ENCODE data around the gene ZNF750. TPM values are rescaled to one million over a fixed set of nuclear protein-coding genes. Genes with fewer than 3 reads are reported as not detected.

The ZNF750 gene
- total RNA-seq, result not detected

GRCh38 chr17:82839617-82840292 lies at the start of gene ZNF750:
ZNF750 (minus strand) TSS chr17:82840022; CDS start chr17:82832454, 7,568 bp downstream.
- DNase-seq, result no peak

DNA sequence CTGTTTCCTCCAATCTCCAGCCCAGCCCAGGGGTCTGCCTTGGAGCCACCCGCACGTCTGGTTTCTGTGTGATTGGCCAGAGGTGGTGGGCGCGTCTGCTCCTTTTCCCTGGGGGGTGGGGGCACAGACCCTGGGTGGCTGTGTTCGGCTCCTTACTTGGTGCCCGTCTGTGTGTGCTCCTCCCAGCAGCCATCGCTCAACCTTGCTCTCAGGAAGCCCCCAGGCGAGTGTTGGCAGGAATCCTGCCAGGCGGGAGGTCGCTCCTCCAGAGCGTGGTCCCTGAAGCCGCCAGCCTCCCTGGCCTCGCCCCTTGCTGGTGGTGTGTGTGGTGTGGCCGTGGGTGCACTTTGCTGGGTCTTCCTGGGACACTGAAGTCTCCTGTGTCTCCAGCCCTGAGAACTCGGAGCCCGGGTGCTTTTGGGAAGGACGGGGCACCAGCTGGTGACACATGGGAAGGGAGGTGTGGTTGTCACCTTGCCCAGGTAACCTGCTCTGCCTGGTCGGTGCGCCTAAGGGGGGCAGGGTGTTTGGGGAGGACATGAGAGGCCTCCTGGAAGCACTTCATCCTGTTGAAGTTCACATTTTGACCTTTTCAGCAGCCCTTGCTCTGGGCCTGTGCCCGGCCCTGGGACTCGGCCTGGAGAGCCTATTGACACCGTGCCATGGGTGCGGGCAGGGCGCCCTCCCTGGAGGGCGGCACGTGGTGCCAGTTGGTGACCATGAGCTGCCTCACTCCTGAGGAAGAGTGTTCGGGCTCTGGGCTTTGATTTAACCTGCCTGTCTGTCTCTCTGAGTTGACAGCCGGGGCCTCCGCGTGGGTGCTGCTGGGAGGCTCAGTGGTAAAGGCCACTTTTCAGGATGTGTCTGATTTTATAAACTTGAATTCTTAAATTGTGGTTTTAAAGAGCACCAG lies 49.0 kb upstream of the ZNF750 start:
- no peak for DNase-seq

DNA sequence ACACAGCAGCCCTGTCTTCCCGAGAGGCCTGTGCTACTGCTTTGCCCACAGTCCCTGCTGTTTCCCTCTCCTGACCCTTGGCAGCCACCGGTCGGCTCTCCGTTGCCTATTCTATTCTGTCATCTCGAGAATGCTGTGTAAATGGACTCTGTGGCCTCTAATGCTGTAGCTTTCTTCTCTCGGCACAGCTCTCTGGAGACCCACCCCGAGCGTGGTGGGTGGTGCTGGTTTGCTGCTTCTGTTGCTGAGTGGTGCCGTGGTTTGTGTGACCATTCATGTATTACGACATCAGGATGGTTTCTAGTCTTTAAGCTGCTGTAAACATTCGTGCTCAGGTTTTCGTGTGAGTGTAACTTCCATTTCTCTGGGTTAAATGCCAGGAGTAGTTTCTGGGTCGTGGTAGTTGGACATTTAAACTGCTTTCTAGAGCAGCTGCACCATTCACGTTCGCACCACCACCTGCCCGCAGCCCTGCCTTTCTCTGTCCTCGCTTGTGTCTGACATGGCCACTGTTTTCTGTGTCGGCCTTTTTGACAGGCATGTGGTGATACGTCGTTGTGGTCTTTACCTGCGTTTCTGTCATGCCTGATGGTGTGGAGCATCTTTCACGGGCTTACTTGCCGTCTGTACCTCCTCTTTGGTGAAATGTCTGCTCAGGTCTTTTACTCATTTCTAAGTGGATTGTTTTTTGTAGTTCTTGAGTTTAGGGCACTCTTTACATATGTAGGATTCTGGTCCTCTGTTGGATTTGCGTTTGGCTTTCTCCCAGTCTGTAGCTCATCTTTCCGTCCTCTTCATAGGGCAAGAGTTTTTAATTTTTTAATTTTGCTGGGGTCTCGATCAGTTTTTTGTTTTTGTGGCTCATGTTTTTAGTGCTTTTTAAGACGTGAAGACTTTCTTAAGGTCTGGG lies 47.7 kb upstream of the ZNF750 start:
- DNase-seq, result no peak

GRCh38 chr17:82884970-82885353 lies 45.1 kb upstream of the ZNF750 start:
- no peak for DNase-seq

GRCh38 chr17:82884341-82884969 lies 44.6 kb upstream of the ZNF750 start:
- DNase-seq, result no peak

GRCh38 chr17:82883419-82884031 lies 43.7 kb upstream of the ZNF750 start:
- DNase-seq, result no peak

- DNase-seq, result no peak
Observed at GRCh38 chr17:82882715-82883418, 43.0 kb upstream of the ZNF750 start.

DNA sequence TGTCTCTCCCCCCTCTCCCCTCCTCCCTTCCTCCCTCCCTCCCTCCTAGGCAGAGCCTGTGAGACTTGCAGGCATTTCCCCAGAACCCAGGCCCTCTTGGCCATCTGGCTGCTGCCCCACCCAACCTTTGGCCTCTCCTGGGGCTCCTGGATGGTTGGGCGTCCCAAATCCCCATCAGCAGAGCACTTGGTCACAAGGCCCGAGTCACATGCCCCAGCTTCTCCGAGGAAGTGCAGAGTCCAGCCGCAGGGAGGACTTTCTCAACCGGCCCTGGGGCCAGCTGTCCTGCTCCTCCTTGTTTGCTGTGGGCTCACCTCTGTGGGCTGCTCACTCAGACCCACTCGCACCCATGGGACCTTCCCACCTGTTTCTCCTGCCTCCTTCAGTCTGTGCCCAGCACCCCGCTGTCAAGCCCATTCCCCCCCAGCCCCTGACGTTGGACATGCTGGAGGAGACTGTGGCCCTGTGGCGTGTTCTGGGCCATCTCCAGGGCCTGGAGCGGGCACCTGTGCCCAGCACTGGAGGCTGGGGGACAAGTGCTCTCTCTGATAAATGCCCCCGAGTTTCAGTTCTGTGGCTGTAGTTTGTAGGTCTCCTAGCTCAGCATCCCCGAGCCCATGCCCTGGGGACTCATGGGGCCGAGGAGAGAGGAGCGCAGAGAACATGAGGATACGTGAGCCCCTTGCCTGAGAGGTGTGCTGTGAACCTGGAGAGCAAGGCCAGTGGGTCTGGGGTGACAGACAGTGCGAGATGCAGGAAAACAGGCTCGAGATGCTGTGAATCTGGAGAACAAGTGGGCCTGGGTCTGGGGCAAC lies 42.3 kb upstream of the ZNF750 start:
- DNase-seq, result no peak

DNA sequence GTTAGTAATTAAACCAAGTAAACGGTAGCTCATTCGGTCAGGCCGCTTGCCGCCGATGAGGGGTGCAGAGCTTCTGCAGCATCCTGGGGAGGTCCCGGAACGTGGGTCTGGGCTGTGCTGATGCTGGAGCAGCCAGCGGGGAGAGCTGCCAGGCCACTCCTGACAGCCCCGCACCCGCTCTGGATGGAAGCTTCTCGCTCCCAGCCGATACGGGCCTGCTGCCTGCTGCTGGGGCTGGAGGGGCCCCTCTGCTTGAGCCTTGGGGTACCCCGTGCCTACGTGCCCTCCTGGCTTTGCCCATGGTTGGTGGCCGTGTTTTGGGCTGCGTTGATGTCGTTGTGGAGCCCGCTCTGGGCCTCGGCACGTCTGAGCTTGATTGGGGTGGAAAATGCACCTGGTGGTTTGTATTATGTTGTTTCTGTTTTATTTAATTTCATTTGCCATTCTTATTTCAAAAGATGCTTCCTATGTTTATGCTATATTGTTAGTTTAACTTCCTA lies 41.6 kb upstream of the ZNF750 start:
- DNase-seq, result no peak

DNA sequence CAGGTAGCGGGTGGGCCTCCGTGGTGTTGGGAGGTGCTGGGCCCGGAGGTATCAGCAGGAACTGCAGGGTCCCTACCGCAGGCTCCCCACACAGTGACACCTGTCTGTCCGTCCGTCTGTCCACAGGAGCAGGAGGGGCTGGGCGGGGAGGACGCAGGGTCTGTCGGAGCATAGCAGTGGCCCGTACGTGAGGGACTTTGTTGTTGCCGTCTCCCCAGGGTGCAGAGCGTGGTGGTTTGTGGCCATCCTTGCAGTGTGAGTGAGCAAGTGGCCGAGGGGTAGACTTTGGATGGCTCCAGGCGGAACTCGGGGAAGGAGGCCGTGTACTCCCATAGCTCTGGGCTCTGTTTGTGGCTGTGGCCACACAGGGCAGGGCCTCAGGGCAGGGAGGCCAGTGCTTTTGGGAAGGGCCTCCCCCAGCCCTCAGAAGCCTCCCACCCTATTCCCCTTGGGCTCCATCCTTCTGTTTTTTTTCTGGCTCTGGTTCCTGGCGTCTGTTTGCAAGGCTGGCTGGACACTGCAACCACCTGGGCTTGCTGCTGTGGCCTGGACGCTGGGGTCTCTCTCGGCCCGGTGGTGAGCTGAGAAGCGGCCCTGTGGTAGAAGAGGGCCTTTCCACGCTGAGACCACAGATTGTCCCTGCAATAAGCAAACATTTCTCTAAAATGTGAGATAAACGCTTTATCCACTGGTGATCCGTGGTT lies 41.0 kb upstream of the ZNF750 start:
- no peak for DNase-seq

GRCh38 chr17:82879241-82879640 lies 39.4 kb upstream of the ZNF750 start:
- DNase-seq, result no peak

DNA sequence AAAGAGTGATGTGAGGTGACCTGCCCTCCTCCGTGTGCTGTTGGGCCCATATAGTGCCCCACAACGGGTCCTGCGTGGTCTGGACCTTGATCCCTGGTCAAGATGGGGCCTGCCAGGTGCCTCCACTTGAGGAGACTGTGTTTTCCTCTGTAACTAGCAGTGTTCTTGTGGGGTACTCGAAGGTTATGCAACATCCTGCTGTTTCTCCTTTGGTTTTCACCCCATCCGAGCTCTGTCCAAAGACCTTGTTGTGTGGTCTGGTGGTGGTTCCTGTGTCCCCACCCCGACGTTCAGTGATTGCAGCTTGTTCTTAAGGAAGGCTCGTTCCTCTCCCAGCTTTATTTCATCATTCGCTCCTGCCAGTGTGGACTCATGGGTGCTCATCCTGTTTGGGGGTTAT lies 38.7 kb upstream of the ZNF750 start:
- no peak for DNase-seq

GRCh38 chr17:82876602-82877379 lies 37.0 kb upstream of the ZNF750 start:
- peak; percentile 66 for DNase-seq

DNA sequence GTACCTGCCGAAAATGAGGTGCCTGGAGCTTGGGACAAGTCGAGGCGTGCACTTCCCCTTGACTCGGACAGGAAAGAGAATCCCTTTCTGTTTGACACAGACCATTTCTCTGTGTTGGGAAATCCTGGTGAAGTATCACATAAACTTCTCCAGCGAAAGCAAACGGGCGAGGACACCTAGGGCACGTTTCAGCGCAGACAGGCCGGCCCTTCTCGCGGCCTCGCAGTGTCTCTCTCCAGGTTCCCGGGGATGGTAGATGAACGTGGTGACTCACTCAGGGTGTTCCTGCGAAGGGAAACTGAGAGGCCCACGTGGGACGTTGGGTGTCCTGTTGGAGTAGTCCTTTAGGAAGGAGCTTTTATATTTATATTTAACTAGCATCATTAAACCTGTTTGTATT lies 36.3 kb upstream of the ZNF750 start:
- no peak for DNase-seq

DNA sequence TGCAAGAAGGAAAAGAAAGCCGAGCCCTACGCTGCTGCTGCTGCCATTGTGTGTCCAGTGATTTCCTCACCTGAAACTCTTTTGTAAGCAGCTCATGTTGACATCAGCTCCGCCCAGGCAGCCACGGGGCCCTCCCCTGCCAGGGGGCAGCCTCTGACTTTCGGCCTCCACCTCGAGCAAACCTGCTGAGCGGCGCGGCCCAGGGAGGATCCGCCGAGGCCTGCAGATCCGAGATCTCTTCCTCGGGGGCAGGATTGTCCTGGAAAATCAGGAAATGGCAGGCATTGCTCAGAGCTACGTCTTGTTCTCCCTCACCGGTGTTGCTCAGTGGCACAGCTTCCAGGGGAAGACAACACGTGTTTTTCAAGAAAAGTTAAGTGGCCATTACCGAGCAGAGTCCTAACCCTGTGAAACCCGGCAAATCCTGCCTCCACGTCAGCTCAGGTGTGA lies 35.6 kb upstream of the ZNF750 start:
- DNase-seq, result no peak

- DNase-seq, result no peak
Observed at GRCh38 chr17:82874011-82874835, 34.4 kb upstream of the ZNF750 start.

GRCh38 chr17:82873521-82873920 lies 33.7 kb upstream of the ZNF750 start:
- DNase-seq, result no peak
